ENCODE results near the gene MIDN. TPM values are rescaled to one million over a fixed set of nuclear protein-coding genes. Genes with fewer than 3 reads are reported as not detected.

Gene MIDN
- total RNA-seq, 1 experiment from 2014 or later, result 286 TPM

DNA sequence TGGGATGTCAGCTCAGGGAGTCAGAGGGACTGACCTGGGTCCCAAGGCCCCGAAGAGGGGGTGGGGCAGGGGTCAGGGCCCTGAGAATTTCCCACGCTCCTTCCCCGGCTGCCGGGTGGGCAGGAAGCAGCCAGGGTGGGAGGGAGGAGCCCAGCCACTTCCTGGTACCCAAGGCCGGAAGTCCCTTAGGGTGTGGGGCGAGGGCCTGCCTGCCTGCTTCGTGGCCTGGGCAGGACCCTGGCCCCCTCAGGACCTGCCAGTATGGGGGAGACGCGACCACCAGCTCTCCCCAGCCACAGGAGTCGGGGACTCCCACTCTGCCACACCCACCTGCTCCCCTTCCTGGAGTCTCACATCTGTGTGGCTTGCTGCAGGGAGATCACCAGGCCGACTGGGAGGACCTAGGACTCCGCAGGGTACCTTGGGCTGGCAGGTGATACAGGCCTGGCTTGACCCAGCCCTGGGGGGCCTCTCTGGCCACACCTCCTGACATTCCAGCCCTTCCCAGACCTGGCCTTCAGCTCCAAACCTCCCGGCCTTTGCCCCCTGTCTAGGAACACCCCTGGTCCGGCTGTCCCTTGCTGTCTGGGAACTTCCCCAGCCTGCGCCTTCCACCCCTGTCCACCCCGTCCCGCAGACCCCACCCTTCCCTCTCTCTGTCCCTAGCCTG, 11.0 kb downstream of the MIDN start:
- Histone ChIP-seq H2BK12ac (ENCODE audit: insufficient read length, low read depth, low read length) (no peak overlapping the region), H3K23ac (ENCODE audit: insufficient read length, low read depth, low read length) (no peak overlapping the region), H2AFZ (ENCODE audit: low read length) (no peak overlapping the region), H3T11ph (ENCODE audit: low read length) (no peak overlapping the region), H2BK5ac (ENCODE audit: insufficient read length, low read length) (no peak overlapping the region), H3K4ac (ENCODE audit: low read depth, low read length) (no peak overlapping the region), H4K20me1 (ENCODE audit: control insufficient read depth, insufficient read depth, insufficient read length) (no peaks in the 10 kb centered on the region), H3K9ac (ENCODE audit: extremely low read depth, insufficient read length, low read length) (no peak overlapping the region), H3K4me2 (ENCODE audit: insufficient read depth, insufficient read length, low read length) (no peak overlapping the region), H4K91ac (ENCODE audit: insufficient read length, low read depth, low read length) (no peak overlapping the region), H2AK5ac (ENCODE audit: insufficient read length, low read length) (no peak overlapping the region), H3K79me1 (ENCODE audit: insufficient read depth, low read depth, low read length, poor library complexity, severe bottlenecking) (no peaks in the 10 kb centered on the region), H3K27ac (ENCODE audit: insufficient read length, low read depth, low read length) (no peak overlapping the region), H3K27me3 (ENCODE audit: insufficient read depth, low read length) (no peaks in the 10 kb centered on the region), H4K8ac (replicated peaks; ENCODE audit: insufficient read length, low read depth, low read length) (no peak overlapping the region), H3K9me3 (ENCODE audit: control insufficient read depth, low read depth, low read length) (no peaks in the 10 kb centered on the region), H3K18ac (ENCODE audit: insufficient read length, low read depth, low read length) (peak overlapping the region; percentile 36), H3K23me2 (ENCODE audit: insufficient read length, low read depth, low read length, poor library complexity, severe bottlenecking) (peaks cover 18% of the 10 kb centered on the region), H2BK15ac (ENCODE audit: low read depth, low read length) (no peak overlapping the region), H4K5ac (ENCODE audit: insufficient read length, low read depth, low read length) (no peak overlapping the region), H3K4me1 (ENCODE audit: insufficient read depth, low read length) (no peaks in the 10 kb centered on the region), H2BK120ac (ENCODE audit: low read depth, low read length, poor library complexity, severe bottlenecking) (no peak overlapping the region), H3K79me2 (ENCODE audit: insufficient read depth, low read length) (no peaks in the 10 kb centered on the region), H2BK20ac (ENCODE audit: low read depth, low read length, poor library complexity, severe bottlenecking) (no peak overlapping the region), H3K56ac (ENCODE audit: insufficient read length, low read depth, low read length) (no peak overlapping the region), H3K14ac (ENCODE audit: insufficient read depth, low read length) (no peak overlapping the region)
- H3K4me1 Mint-ChIP-seq, result peaks cover 44 to 56% of the 10 kb centered on the region in 2 experiments
- TF ChIP-seq, protein P1, sequence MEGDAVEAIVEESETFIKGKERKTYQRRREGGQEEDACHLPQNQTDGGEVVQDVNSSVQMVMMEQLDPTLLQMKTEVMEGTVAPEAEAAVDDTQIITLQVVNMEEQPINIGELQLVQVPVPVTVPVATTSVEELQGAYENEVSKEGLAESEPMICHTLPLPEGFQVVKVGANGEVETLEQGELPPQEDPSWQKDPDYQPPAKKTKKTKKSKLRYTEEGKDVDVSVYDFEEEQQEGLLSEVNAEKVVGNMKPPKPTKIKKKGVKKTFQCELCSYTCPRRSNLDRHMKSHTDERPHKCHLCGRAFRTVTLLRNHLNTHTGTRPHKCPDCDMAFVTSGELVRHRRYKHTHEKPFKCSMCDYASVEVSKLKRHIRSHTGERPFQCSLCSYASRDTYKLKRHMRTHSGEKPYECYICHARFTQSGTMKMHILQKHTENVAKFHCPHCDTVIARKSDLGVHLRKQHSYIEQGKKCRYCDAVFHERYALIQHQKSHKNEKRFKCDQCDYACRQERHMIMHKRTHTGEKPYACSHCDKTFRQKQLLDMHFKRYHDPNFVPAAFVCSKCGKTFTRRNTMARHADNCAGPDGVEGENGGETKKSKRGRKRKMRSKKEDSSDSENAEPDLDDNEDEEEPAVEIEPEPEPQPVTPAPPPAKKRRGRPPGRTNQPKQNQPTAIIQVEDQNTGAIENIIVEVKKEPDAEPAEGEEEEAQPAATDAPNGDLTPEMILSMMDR (conservative IDR thresholded peaks at IDR 0.05), result no peak
- WGBS (ENCODE audit: extremely low coverage, insufficient read length, low lambda C conversion rate), result no CpG with 5 or more reads among the region's 17 CpGs
- DNase-seq, result peak; percentile 90
- peak overlapping the region; percentile 88 to 93 (median 90) for H3K27ac Mint-ChIP-seq
- peak overlapping the region; percentile 34 to 66 for H3K4me3 Mint-ChIP-seq
- H3K9me3 Mint-ChIP-seq, result no peaks in the 10 kb centered on the region; a peak in 2 of 5 replicates
- H3K27me3 Mint-ChIP-seq (ENCODE audit: low read depth), result no peaks in the 10 kb centered on the region; the same call in 1 of the 2 replicates
- H3K36me3 Mint-ChIP-seq (ENCODE audit: insufficient read depth in 1 of 3, low read depth in 3 of 3), result peaks cover 17 to 47% (median 39%) of the 10 kb centered on the region in 3 experiments

Measured in H9 (cell line).